ENCODE data around the gene CUZD1. TPM values are rescaled to one million over a fixed set of nuclear protein-coding genes. Genes with fewer than 3 reads are reported as not detected.

CUZD1 gene
- total RNA-seq, 1 donor from 2014 or later = 0.23 TPM

DNA sequence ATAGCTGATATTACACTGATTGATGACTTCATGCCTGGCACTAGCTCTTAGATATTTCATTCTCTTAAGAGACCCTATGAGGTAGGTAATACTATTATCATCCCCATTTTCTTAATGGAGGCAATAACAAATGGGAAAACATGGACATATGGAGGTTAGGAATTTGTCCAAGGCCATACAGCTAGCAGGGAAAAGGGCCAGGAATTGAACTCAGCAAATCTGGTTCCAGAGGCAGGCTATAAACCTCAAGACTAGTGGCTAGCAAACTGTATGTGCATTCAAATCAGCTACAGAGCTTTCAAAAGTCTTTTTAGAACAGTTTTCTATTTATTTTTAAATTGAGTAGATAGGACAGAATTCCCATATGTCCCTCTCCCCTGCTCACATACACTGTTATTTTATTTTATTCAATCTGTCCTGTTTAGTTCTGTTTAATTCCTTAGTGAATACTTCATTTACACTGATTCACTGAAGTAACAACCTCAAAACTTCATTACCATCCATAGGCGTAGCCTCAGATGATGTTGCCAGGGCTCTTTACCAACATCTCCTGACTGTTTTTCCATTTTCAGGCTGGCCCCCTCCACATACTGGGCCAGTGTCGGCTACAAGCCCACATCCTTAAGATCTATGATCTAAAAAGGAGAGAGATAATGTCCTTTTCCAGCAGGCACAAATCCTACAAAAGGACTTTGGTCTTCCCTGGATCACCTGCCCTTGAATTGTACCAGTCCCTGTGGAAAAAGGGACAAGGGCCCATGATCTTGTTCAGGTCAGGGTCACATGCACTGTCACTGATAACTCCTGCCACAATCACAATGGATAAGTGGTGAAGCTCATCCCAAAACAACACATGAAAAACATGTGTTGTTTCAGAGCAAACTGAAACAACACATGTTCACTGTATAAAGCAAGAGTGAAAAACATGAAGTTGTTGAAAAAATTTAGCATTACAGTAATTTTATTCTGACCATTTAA is 17.8 kb upstream of the CUZD1 start:
- H3K27ac Mint-ChIP-seq (ENCODE audit: unreplicated experiment) = no peak overlapping the region
- H3K4me3 ChIP-seq (ENCODE audit: insufficient read depth, low read depth, low read length) = no peak overlapping the region
- DNase-seq (ENCODE audit: low read depth) = no peak

DNA sequence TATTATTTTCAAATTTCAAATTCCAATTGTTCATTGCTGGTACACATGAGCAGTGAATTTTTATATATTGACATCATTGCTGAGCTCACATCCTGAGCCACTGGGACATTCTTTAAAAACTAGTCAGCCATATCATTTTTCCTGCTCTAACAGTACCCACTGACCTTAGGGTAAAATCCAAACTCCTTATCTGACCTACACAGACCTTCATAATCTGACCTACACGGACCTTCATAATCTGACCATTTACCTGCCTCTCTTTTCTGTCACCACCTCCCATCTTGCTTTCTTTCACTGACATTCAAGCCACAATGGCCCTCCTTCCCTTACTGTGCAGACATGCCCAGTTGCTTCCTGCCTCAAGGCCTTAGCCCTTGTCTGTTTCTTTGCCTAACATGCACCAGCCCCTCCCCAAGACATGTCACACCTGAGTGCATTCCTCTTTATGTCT is 16.1 kb upstream of the CUZD1 start:
- Histone ChIP-seq H3K36me3 (ENCODE audit: insufficient read depth, low read length) (no peaks in the 10 kb centered on the region), H3K27ac (ENCODE audit: low read depth, low read length) (peak overlapping the region; percentile 71), H3K9me3 (ENCODE audit: insufficient read depth, low read depth, low read length) (no peaks in the 10 kb centered on the region), H3K27me3 (ENCODE audit: insufficient read depth, low read length) (no peaks in the 10 kb centered on the region), H3K4me1 (ENCODE audit: insufficient read depth, low read length) (peaks cover 27% of the 10 kb centered on the region), H3K79me2 (ENCODE audit: insufficient read depth, low read length) (peaks cover 71% of the 10 kb centered on the region), H3K9ac (ENCODE audit: low read length) (peak overlapping the region; percentile 15), H3K4me2 (ENCODE audit: low read length) (peak overlapping the region; percentile 43), H4K20me1 (ENCODE audit: insufficient read depth, low read length) (no peaks in the 10 kb centered on the region), H2AFZ (ENCODE audit: low read depth, low read length) (no peak overlapping the region), H3K4me3 (ENCODE audit: insufficient read depth, low read depth, low read length) (no peak overlapping the region)
- peak; percentile 57 for DNase-seq (ENCODE audit: low read depth)
- Mint-ChIP-seq H3K36me3 (ENCODE audit: low read depth, unreplicated experiment) (peaks cover 3% of the 10 kb centered on the region), H3K27me3 (ENCODE audit: low read depth, unreplicated experiment) (no peaks in the 10 kb centered on the region), H3K4me1 (ENCODE audit: low read depth, unreplicated experiment) (peaks cover 20% of the 10 kb centered on the region), H3K9me3 (ENCODE audit: unreplicated experiment) (peaks cover 2% of the 10 kb centered on the region), H3K4me3 (ENCODE audit: unreplicated experiment) (no peak overlapping the region), H3K27ac (ENCODE audit: unreplicated experiment) (peak overlapping the region; percentile 91)
- TF ChIP-seq EZH2 (IDR thresholded peaks at IDR 0.05; ENCODE audit: insufficient read depth, low read length) = no peak
- TF ChIP-seq, protein P1, sequence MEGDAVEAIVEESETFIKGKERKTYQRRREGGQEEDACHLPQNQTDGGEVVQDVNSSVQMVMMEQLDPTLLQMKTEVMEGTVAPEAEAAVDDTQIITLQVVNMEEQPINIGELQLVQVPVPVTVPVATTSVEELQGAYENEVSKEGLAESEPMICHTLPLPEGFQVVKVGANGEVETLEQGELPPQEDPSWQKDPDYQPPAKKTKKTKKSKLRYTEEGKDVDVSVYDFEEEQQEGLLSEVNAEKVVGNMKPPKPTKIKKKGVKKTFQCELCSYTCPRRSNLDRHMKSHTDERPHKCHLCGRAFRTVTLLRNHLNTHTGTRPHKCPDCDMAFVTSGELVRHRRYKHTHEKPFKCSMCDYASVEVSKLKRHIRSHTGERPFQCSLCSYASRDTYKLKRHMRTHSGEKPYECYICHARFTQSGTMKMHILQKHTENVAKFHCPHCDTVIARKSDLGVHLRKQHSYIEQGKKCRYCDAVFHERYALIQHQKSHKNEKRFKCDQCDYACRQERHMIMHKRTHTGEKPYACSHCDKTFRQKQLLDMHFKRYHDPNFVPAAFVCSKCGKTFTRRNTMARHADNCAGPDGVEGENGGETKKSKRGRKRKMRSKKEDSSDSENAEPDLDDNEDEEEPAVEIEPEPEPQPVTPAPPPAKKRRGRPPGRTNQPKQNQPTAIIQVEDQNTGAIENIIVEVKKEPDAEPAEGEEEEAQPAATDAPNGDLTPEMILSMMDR (IDR thresholded peaks at IDR 0.05; ENCODE audit: insufficient read depth, low read depth, low read length) = no peak
- peak; percentile 89 for FAIRE-seq

More for the DNA sequence above, 17.8 kb upstream of the CUZD1 start:
- Histone ChIP-seq H3K27ac (ENCODE audit: low read depth, low read length) (no peak overlapping the region), H3K4me1 (ENCODE audit: insufficient read depth, low read length) (peaks cover 21% of the 10 kb centered on the region), H4K20me1 (ENCODE audit: insufficient read depth, low read length) (no peaks in the 10 kb centered on the region), H3K27me3 (ENCODE audit: insufficient read depth, low read length) (no peaks in the 10 kb centered on the region), H2AFZ (ENCODE audit: low read depth, low read length) (no peak overlapping the region), H3K9me3 (ENCODE audit: insufficient read depth, low read depth, low read length) (no peaks in the 10 kb centered on the region), H3K36me3 (ENCODE audit: insufficient read depth, low read length) (no peaks in the 10 kb centered on the region), H3K9ac (ENCODE audit: low read length) (no peak overlapping the region), H3K4me2 (ENCODE audit: low read length) (no peak overlapping the region), H3K79me2 (ENCODE audit: insufficient read depth, low read length) (peaks cover 64% of the 10 kb centered on the region)
- Mint-ChIP-seq H3K4me1 (ENCODE audit: low read depth, unreplicated experiment) (peaks cover 18% of the 10 kb centered on the region), H3K9me3 (ENCODE audit: unreplicated experiment) (peaks cover 9% of the 10 kb centered on the region), H3K4me3 (ENCODE audit: unreplicated experiment) (no peak overlapping the region), H3K27me3 (ENCODE audit: low read depth, unreplicated experiment) (no peaks in the 10 kb centered on the region), H3K36me3 (ENCODE audit: low read depth, unreplicated experiment) (peaks cover 3% of the 10 kb centered on the region)
- FAIRE-seq = no peak
- TF ChIP-seq EZH2 (IDR thresholded peaks at IDR 0.05; ENCODE audit: insufficient read depth, low read length) = no peak
- TF ChIP-seq, protein P1 (IDR thresholded peaks at IDR 0.05; ENCODE audit: insufficient read depth, low read depth, low read length) = no peak
